Stimulated activated CD8-positive, alpha-beta memory T cell treated with anti-CD3 and anti-CD28 coated beads, Interleukin-15, amount 100 ng/mL, for 24 hours (primary cell): Measurements from ENCODE around the gene GPR173.

Experiments used
- DNase-seq: peaks from one replicate; pipeline ENCODE4 v3.0.0-alpha.2; 2020; ENCODE audit warnings: low read depth

The GPR173 gene

GRCh38 chrX:53048169-53049126 lies at the start of gene GPR173:
Gene GPR173 (plus strand): TSS chrX:53048789. CDS start chrX:53076622, 27,833 bp downstream.
- DNase-seq, result no peak

GRCh38 chrX:53000447-53001135 lies 48.0 kb upstream of the GPR173 start:
- no peak for DNase-seq

- no peak for DNase-seq
Measured at GRCh38 chrX:53001958-53002357, 46.6 kb upstream of the GPR173 start.

- no peak for DNase-seq
Measured at GRCh38 chrX:53003111-53003510, 45.5 kb upstream of the GPR173 start.

DNA sequence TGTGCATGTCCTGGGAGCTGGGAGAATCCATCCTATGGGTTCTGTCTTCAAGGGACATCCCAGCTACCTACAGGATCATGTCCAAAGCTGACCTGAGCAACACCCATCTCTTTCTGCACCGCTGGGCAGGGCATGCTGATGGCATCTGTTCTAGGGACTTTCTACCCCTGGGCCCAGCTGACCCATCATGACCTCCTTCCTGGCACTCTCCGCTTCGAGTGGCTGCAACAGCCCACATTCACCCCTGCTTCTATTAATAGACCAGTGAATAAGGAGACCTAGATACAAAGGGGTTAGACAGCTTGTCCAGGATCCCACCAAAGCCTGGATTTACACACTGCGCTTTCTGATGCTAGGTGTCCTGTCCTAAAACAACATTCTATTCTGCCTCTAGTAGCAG lies 44.6 kb upstream of the GPR173 start:
- no peak for DNase-seq

DNA sequence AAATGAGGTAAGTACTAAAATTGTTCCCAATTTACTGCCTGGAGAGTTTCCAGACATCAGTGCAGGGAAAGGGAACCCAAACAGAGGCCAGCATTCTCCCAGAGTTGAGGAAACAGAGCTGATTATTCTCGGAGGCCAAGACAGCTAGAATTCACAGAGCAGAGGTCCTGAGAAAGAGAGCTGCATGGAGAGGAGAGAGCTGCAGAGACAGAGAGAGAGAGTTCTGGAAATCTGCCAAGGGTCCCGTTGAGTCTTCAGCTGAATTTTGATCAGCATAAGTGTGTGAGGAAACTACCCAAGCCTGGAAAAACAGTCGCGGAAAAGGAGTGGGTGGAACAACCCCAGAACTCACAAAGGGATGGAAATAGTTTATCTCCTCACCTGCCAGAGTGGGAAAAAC lies 43.8 kb upstream of the GPR173 start:
- no peak for DNase-seq

DNA sequence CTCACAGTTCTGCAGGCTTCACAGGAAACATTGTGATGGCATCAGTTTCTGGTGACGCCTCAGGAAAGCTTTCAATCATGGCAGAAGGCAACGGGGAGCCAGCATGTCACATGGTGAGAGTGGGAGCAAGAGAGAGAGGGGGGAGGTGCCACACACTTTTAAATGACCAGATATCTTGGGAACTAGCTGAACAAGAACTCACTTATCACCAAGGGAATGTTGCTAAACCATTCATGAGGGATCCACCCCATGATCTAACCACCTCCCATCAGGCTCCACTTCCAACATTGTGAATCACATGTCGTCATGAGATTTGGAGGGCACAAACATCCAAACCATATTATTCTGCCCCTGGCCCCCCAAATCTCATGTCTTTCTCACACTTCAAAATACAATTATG lies 43.3 kb upstream of the GPR173 start:
- no peak for DNase-seq

DNA sequence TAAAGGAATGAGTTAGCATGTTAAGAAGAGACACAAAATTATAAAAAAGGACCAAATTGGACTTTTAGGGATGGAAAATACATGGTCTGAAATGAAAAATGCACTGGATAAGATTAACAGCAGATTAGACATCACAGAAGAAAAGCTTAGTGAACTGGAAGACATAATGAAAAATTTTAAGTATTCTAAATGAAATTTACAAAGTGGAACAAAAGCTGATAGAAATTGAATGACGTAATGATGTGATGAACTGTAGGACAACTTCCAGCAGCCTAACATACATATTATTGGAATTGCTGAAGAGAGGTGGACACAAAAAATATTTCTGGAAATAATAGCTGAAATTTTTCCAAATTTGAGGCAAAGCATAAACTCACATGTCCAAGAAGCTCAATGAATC lies 39.6 kb upstream of the GPR173 start:
- DNase-seq, result no peak

DNA sequence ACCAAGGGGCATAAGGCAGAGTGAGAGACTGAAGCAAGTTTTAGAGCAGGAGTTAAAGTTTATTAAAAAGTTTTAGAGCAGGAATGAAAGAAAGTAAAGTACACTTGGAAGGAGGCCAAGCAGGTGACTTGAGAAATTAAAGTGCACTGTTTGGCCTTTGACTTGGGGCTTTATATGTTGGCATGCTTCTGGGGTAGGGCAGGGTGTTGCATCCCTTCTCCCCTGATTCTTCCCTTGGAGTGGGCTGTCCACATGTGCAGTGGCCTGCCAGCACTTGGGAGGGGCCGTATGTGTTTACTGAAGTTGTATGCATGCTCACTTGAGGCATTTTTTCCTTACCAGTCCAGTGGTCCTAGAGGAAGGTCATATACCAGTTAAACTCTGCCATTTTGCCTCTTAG lies 35.3 kb upstream of the GPR173 start:
- no peak for DNase-seq

DNA sequence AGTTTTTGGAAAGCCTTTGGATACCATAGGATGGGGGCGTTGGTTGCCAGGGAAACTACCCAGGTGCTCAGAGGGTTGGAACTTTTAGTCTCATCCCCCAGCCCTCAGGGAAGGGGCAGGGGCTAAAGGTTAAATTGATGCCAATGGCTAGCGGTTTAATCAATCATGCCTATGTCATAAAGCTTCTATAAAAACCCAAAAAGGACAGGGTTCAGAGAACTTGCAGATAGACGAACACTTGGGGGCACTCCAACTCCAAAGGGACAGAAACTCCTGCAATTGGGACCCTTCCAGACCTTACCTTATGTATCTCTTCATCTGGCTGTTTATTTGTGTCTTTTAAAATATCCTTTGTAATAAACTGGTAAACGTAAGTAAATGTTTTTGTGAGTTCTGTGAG lies 30.0 kb upstream of the GPR173 start:
- DNase-seq, result no peak

DNA sequence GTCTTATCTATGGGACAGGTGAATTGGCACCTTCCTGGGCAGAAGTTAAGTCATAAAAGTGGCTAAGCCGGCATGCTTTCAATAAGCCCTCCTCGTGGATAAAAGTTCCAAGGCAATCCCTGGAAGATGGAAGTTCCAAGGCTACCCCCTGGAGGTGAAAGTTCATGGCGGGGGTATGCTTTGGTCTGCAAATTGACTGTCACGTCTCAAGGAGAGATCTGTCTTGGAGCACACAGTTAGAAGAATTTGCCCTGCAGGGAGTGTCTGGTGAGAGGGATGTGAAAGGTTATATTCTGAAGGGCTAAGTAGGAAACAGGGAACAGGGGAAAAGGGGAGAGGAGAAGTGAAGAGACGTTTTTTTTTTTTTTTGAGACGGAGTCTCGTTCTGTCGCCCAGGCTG lies 26.2 kb upstream of the GPR173 start:
- no peak for DNase-seq

DNA sequence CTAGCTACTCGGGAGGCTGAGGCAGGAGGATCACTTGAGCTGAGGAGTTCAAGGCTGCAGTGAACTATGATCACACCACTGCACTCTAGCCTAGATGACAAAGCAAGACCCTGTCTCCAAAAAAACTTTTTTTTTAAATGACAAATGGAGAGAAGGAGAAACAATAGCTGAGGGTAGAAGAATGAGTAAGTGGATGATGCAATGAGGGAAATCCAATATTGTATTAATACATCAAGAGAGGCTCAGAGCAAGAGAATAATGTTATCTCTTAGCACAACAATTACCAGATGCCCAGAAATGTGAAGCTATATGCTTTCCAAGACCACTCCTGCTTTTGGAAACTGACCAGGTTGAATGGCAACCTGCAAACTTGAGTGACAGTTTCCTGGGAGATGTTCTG lies 19.9 kb upstream of the GPR173 start:
- no peak for DNase-seq

DNA sequence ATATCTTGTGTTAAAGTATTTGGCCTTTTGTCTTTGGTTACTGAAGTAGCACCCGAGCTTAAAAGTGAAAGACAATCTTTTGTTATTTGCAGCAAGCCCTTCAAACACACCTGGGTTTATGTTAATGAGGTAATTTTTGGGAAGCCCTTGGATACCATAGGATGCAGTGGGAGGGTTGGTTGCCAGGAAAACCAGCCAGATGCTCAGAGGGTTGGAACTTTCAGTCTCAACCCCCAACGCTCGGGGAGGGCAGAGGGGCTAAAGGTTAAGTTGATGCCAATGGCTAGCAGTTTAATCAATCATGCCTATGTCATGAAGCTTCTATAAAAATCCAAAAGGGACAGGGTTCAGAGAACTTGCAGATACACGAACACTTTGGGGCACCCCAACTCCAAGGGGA lies 17.2 kb upstream of the GPR173 start:
- DNase-seq, result no peak

GRCh38 chrX:53036149-53036548 lies 12.4 kb upstream of the GPR173 start:
- no peak for DNase-seq

DNA sequence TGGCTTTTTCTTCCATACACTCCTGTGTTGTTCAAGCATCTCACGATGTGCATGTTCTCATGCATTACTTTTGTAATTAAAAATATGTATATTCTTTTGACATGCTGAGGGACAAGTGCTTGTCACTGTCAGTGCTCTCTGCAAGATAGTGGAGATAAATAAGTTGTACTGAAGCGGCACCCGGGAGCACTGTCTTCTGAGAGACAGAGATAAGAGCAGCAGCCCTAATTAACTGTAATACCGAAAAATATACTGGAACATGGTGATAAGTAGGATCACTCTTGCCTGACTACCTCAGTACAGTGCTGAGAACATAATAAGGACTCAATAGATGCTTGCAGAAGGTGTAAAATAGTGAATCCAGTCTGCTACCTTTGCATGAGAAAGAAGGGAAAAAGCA lies 9.4 kb upstream of the GPR173 start:
- no peak for DNase-seq

GRCh38 chrX:53044995-53045394 lies 3.6 kb upstream of the GPR173 start:
- no peak for DNase-seq

- DNase-seq, result no peak
Measured at GRCh38 chrX:53047228-53047627, 1.4 kb upstream of the GPR173 start.

DNA sequence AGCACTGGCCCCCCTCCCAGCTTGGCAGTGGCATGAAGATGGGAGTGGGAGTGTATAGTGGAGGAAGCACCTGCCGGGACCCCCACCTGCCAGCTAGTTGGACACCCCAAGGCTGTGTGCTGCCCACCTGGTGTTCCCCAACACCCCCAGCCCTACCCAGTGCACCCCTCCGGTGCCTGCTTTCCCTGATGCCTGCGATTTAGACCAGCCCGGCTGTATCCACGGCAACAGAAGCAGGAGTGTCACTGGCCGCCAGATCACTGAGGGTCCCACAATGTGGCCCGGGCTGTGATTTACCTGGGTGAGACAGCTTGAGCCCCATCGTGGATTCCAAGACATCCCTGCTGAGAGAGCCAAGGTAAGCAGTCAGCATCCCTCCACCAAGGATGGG lies 533 bp downstream of the GPR173 start:
- no peak for DNase-seq

- no peak for DNase-seq
Measured at GRCh38 chrX:53050841-53051240, 2.3 kb downstream of the GPR173 start.

- DNase-seq, result no peak
Measured at GRCh38 chrX:53055244-53055849, 6.8 kb downstream of the GPR173 start.

DNA sequence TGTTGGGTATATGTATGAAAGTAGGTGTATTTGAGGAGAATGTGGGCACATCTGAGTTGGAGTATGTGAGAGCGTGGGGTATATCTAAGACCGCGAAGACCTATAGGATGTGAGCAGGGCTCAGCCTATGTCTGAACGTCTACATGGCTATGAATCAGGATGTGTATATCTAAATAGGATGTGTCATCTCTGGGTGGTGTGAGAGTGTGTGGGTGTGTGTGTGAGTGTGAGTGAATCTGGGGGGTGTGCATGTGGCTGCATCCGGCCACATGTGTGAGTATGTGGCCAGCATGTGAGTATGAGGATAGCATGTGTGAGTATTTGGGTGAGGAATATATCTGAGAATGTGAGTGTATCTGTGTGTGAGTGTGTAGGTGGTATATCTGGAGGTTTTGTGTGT lies 7.7 kb downstream of the GPR173 start:
- no peak for DNase-seq

GRCh38 chrX:53065104-53065503 lies 16.5 kb downstream of the GPR173 start:
- no peak for DNase-seq

GRCh38 chrX:53071064-53071463 lies 22.5 kb downstream of the GPR173 start:
- no peak for DNase-seq
